NB4 (cell line): ENCODE data around the gene ADD1.

Experiments used
- DNase-seq: peaks from one replicate; pipeline ENCODE4 v3.0.0; 2010; ENCODE audit warnings: low read depth
- H3K4me3 ChIP-seq: one replicate; pipeline ENCODE4 v1.5.1; 2011; ENCODE audit warnings: mild to moderate bottlenecking, low read depth, low read length, moderate library complexity
- CTCF ChIP-seq: IDR thresholded peaks from one replicate; pipeline ENCODE4 v1.5.1; 2012; ENCODE audit warnings: low read depth, low read length
- MAX ChIP-seq: IDR thresholded peaks from 2 replicates; pipeline ENCODE4 v1.6.1; 2011; ENCODE audit warnings: low read depth, low read length
- MYC ChIP-seq: IDR thresholded peaks from 2 replicates; pipeline ENCODE4 v1.6.1; 2011; ENCODE audit warnings: low read depth, low read length
- POLR2A ChIP-seq: IDR thresholded peaks from 2 replicates; pipeline ENCODE4 v1.6.1; 2011; ENCODE audit warnings: mild to moderate bottlenecking; ENCODE audit not compliant: insufficient read length; ENCODE audit errors: extremely low read depth

Gene ADD1

GRCh38 chr4:2822461-2823300, 21.0 kb upstream of the ADD1 start:
- no peak overlapping the region for H3K4me3 ChIP-seq
- TF ChIP-seq CTCF (no peak), MYC (no peak), POLR2A (no peak), MAX (no peak)
- DNase-seq: no peak

GRCh38 chr4:2823301-2823670, 20.4 kb upstream of the ADD1 start:
- H3K4me3 ChIP-seq: no peak overlapping the region
- TF ChIP-seq CTCF (no peak), MAX (no peak), MYC (no peak), POLR2A (no peak)
- DNase-seq: no peak

GRCh38 chr4:2823671-2824328, 19.8 kb upstream of the ADD1 start:
- TF ChIP-seq CTCF (no peak), MYC (no peak), MAX (no peak), POLR2A (no peak)
- no peak for DNase-seq
- no peak overlapping the region for H3K4me3 ChIP-seq

- TF ChIP-seq MAX (no peak), POLR2A (no peak), CTCF (no peak), MYC (no peak)
- H3K4me3 ChIP-seq: no peak overlapping the region
- DNase-seq: no peak
These were observed 19.3 kb upstream of the ADD1 start for GRCh38 chr4:2824329-2824835.

GRCh38 chr4:2824836-2825381, 18.7 kb upstream of the ADD1 start:
- TF ChIP-seq MAX (no peak), MYC (no peak), POLR2A (no peak), CTCF (no peak)
- DNase-seq: no peak
- H3K4me3 ChIP-seq: no peak overlapping the region
